ENCODE results near the gene ARG2. TPM values are rescaled to one million over a fixed set of nuclear protein-coding genes. Genes with fewer than 3 reads are reported as not detected.
A peak's percentile ranks its signal among the peaks of the same experiment; 100 is the strongest.

Gene ARG2
- 32.1 and 35.6 TPM in 2 replicates for total RNA-seq (2021)
- Bru-seq, nascent RNA: percentile 65 among the genes with signal in this experiment
- BruChase-seq, experiment 1, labeled RNA remaining after a 2-hour chase: percentile 56 among the genes with signal in this experiment
- BruChase-seq, experiment 2, labeled RNA remaining after a 6-hour chase: percentile 69 among the genes with signal in this experiment
- long read RNA-seq, transcript ARG2-201 (8 exons, 2,045 nt): major isoform, 58 of 66 reads
- long read RNA-seq, partial matches to known transcripts: 1 of 66 reads
- long read RNA-seq, other reads (novel, unspliced or antisense): 7 of 66 reads

DNA sequence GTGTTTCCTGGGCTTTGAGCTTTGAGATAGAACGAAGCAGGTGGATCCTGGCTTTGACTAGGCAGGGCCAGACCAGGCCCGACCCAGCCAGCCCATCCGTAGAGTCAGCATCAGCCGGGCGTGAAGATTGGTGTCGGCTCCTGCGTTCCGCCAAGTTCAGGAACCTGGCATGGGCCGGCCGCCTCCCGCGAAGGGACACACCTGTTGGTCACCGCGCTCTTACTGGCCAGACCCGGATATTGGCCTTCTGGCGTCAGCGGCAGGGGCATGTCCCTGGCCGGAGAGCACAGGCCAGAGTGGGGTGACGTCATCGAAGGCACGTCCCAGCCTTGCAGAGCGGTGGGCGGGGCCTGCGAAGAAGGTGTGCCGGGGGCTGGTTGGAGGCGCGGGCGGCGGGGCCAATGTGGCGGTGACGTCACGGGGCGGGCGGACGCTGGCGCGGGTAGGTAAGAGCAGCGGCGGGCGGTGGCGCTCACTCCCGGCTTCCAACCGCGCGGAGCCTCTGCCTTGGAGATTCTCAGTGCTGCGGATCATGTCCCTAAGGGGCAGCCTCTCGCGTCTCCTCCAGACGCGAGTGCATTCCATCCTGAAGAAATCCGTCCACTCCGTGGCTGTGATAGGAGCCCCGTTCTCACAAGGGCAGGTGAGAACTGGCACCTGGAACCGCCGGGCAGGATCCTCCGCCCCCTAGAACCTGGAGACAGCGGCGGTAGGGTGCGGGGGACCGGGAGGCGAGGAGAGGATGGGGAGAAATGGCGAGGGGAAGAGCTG, at the start of gene ARG2:
ARG2 (plus strand) TSS at position 475 of the 771 bp plus-strand sequence; CDS start at position 533, 58 bp downstream.
- BruUV-seq (replicated peaks): no TSS peak
- intact Hi-C loops (cut with micrococcal nuclease; ENCODE audit: unreplicated experiment): loop anchor here (2.0 kb wide), 1 partner anchor 47 kb away; no protein-coding TSS in a partner anchor
- ChIA-PET CTCF (interaction anchor here (1.1 to 2.4 kb wide), 4 partner anchors 20 to 85 kb away, joined by 3 to 27 read pairs (median 10); partner anchors contain the start of genes PIGH and RDH11), POLR2A (ENCODE audit: low non-redundant PET) (interaction anchor here (0.9 kb wide), 1 partner anchor 47 kb away, joined by 4 read pairs; no protein-coding TSS in a partner anchor)
- DNase-seq (ENCODE audit: low spot score): peak; percentile 95
- peaks cover 31% of the 10 kb centered on the region for H3K4me1 ChIP-seq (ENCODE audit: insufficient read depth, low read length, poor library complexity, severe bottlenecking)
- H3K4me3 ChIP-seq (ENCODE audit: low read depth, low read length, poor library complexity, severe bottlenecking): peak within 1 kb of the TSS; percentile 69
- TF ChIP-seq EZH2 (IDR thresholded peaks at IDR 0.05; ENCODE audit: borderline replicate concordance, low read depth, low read length, poor library complexity, severe bottlenecking): no peak
- TF ChIP-seq, protein P1, sequence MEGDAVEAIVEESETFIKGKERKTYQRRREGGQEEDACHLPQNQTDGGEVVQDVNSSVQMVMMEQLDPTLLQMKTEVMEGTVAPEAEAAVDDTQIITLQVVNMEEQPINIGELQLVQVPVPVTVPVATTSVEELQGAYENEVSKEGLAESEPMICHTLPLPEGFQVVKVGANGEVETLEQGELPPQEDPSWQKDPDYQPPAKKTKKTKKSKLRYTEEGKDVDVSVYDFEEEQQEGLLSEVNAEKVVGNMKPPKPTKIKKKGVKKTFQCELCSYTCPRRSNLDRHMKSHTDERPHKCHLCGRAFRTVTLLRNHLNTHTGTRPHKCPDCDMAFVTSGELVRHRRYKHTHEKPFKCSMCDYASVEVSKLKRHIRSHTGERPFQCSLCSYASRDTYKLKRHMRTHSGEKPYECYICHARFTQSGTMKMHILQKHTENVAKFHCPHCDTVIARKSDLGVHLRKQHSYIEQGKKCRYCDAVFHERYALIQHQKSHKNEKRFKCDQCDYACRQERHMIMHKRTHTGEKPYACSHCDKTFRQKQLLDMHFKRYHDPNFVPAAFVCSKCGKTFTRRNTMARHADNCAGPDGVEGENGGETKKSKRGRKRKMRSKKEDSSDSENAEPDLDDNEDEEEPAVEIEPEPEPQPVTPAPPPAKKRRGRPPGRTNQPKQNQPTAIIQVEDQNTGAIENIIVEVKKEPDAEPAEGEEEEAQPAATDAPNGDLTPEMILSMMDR (conservative IDR thresholded peaks at IDR 0.05; ENCODE audit: low read depth, low read length): no peak; the same call in 1 of the 2 replicates
- no peaks in the 10 kb centered on the region for H3K36me3 ChIP-seq (ENCODE audit: insufficient read depth, low read length, poor library complexity, severe bottlenecking)
- no peaks in the 10 kb centered on the region for H3K9me3 ChIP-seq (ENCODE audit: low read depth, low read length, poor library complexity, severe bottlenecking)
- H3K27ac ChIP-seq (ENCODE audit: low read depth, low read length, poor library complexity, severe bottlenecking): peak within 1 kb of the TSS; percentile 30
- no peaks in the 10 kb centered on the region for H3K27me3 ChIP-seq (replicated peaks; ENCODE audit: insufficient read depth, low read depth, low read length, poor library complexity)

DNA sequence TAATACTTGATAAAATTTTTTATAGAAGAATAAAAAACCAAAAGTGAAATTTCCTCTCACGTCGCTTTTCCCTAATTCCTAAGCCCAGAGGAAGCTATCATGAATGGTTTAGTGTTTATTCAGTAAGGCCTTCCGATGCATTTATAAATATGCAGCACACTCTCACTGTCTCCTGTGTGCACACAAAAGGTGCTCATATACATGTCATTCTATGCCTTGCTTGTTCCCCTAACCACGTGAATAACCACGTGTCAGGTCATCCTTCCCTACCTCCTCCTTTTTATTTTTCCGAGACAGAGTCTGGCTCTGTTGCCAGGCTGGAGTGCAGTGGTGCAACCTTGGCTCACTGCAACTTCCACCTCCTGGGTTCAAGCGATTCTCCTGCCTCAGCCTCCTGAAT, 49.3 kb upstream of the ARG2 start:
- H3K27ac ChIP-seq (ENCODE audit: low read depth, low read length, poor library complexity, severe bottlenecking): no peak overlapping the region
- ChIA-PET POLR2A (ENCODE audit: low non-redundant PET) (no interaction called here), CTCF (interaction anchor here (0.6 to 1.4 kb wide), 4 partner anchors 30 to 1211 kb away, joined by 3 to 11 read pairs (median 4); partner anchors contain the start of gene PIGH)
- no peak for TF ChIP-seq EZH2 (IDR thresholded peaks at IDR 0.05; ENCODE audit: borderline replicate concordance, low read depth, low read length, poor library complexity, severe bottlenecking)
- TF ChIP-seq, protein P1 (conservative IDR thresholded peaks at IDR 0.05; ENCODE audit: low read depth, low read length): no peak
- intact Hi-C loops (cut with micrococcal nuclease; ENCODE audit: unreplicated experiment): loop anchor here (5.0 kb wide), 1 partner anchor 403 kb away; no protein-coding TSS in a partner anchor
- no peaks in the 10 kb centered on the region for H3K4me1 ChIP-seq (ENCODE audit: insufficient read depth, low read length, poor library complexity, severe bottlenecking)
- no TSS peak for BruUV-seq (replicated peaks)
- no peaks in the 10 kb centered on the region for H3K27me3 ChIP-seq (replicated peaks; ENCODE audit: insufficient read depth, low read depth, low read length, poor library complexity)
- H3K9me3 ChIP-seq (ENCODE audit: low read depth, low read length, poor library complexity, severe bottlenecking): no peaks in the 10 kb centered on the region
- DNase-seq (ENCODE audit: low spot score): no peak
- H3K36me3 ChIP-seq (ENCODE audit: insufficient read depth, low read length, poor library complexity, severe bottlenecking): no peaks in the 10 kb centered on the region
- H3K4me3 ChIP-seq (ENCODE audit: low read depth, low read length, poor library complexity, severe bottlenecking): no peak overlapping the region

DNA sequence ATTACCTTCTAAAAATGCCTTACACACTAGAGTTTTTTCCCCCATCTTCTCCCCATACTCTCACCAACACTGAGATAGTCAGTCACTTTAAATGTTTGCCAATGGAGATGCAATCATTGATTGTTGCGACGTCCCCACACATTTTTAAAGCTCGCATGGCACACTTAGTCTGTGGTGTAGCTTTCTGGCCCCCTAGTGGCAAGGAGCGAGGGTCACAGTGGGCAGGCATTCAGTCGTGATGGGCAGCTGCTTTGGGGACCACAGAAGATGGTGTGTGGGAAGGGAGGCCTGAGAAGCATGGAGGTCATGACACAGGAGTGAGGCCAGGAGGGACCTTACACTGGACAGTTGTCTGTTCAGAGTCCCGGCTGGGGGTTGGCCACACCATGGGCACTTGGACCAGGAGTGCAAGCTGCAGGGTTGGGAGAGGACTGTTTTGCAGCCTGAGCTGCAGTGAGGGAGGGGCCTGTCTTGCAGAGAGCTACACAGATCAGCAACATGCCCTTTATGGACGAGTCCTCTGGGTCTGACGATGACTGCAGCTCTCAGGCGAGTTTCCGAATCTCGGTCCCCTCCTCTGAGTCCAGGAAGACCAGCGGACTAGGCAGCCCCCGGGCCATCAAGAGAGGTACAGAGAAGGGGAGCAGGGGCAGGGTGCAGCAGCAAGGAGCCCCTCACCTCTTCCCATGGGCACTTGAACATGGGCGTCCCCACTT, 48.3 kb upstream of the ARG2 start:
- ChIA-PET POLR2A (ENCODE audit: low non-redundant PET) (interaction anchor here (0.6 kb wide), 1 partner anchor 28 kb away, joined by 3 read pairs; the partner anchor contains the start of gene PIGH), CTCF (interaction anchor here (1.0 to 2.5 kb wide), 9 partner anchors 10 to 151 kb away, joined by 3 to 16 read pairs (median 5); partner anchors contain the start of gene PIGH)
- no peaks in the 10 kb centered on the region for H3K27me3 ChIP-seq (replicated peaks; ENCODE audit: insufficient read depth, low read depth, low read length, poor library complexity)
- BruUV-seq (replicated peaks): no TSS peak
- no peak for TF ChIP-seq EZH2 (IDR thresholded peaks at IDR 0.05; ENCODE audit: borderline replicate concordance, low read depth, low read length, poor library complexity, severe bottlenecking)
- TF ChIP-seq, protein P1 (conservative IDR thresholded peaks at IDR 0.05; ENCODE audit: low read depth, low read length): peak; percentile 95
- H3K36me3 ChIP-seq (ENCODE audit: insufficient read depth, low read length, poor library complexity, severe bottlenecking): no peaks in the 10 kb centered on the region
- intact Hi-C loops (cut with micrococcal nuclease; ENCODE audit: unreplicated experiment): loop anchor here (1.0 to 5.0 kb wide), 3 partner anchors 45 to 404 kb away; no protein-coding TSS in a partner anchor
- H3K4me1 ChIP-seq (ENCODE audit: insufficient read depth, low read length, poor library complexity, severe bottlenecking): no peaks in the 10 kb centered on the region
- H3K9me3 ChIP-seq (ENCODE audit: low read depth, low read length, poor library complexity, severe bottlenecking): no peaks in the 10 kb centered on the region
- no peak overlapping the region for H3K27ac ChIP-seq (ENCODE audit: low read depth, low read length, poor library complexity, severe bottlenecking)
- H3K4me3 ChIP-seq (ENCODE audit: low read depth, low read length, poor library complexity, severe bottlenecking): no peak overlapping the region
- peak; percentile 65 for DNase-seq (ENCODE audit: low spot score)

Data from A673 (cell line).